HepG2 (cell line): ENCODE data around the gene NSF. TPM values are rescaled to one million over a fixed set of nuclear protein-coding genes. Genes with fewer than 3 reads are reported as not detected.

Experiments
- EHMT2 ChIP-seq: fragments of 200-600 bp; sonication (generic); IDR thresholded peaks from 2 replicates; pipeline ENCODE4 v1.7.0; 2017; ENCODE audit warnings: antibody characterized with exemption, low read depth, low read length, borderline replicate concordance
- FOSL1 ChIP-seq: sonication (generic); formaldehyde crosslinking; IDR thresholded peaks from 2 replicates; pipeline ENCODE4 v1.9.0; 2021; ENCODE audit warnings: missing genetic modification reagents, borderline replicate concordance
- NBN ChIP-seq: fragments of 450-650 bp; conservative IDR thresholded peaks from 2 replicates; pipeline ENCODE4 v1.6.1; 2017
- NFE2L2 ChIP-seq: fragments of 150-350 bp; IDR thresholded peaks from 2 replicates; pipeline ENCODE4 v1.6.1; 2014; ENCODE audit warnings: low read length
- RELA ChIP-seq: sonication (generic); formaldehyde crosslinking; IDR thresholded peaks from 2 replicates; pipeline ENCODE4 v1.4.0; 2020; ENCODE audit warnings: missing genetic modification reagents
- RFXANK ChIP-seq: IDR thresholded peaks from 2 replicates; pipeline ENCODE4 v1.6.1; 2016
- STAG1 ChIP-seq: sonication (generic); formaldehyde crosslinking; IDR thresholded peaks from 2 replicates; pipeline ENCODE4 v1.4.0; 2020; ENCODE audit warnings: missing genetic modification reagents
- ZBTB42 ChIP-seq: sonication (generic); formaldehyde crosslinking; IDR thresholded peaks from 2 replicates; pipeline ENCODE4 v1.5.0; 2020; ENCODE audit warnings: mild to moderate bottlenecking, missing genetic modification reagents
- ZFX ChIP-seq: sonication (generic); formaldehyde crosslinking; IDR thresholded peaks from 2 replicates; pipeline ENCODE4 v1.4.0; 2020; ENCODE audit warnings: mild to moderate bottlenecking, low read depth, missing genetic modification reagents, moderate library complexity
- ZNF543 ChIP-seq: sonication (generic); formaldehyde crosslinking; IDR thresholded peaks from 2 replicates; pipeline ENCODE4 v1.4.0; 2020; ENCODE audit warnings: mild to moderate bottlenecking, missing genetic modification reagents
- ZNF619 ChIP-seq: sonication (generic); formaldehyde crosslinking; IDR thresholded peaks from 2 replicates; pipeline ENCODE4 v1.4.0; 2020; ENCODE audit warnings: mild to moderate bottlenecking, missing genetic modification reagents
- polyA plus RNA-seq, 8 experiments: library from polyadenylated mRNA; depleted of rRNA in 3 of 8; stranded (reverse) in 7 of 8; unstranded in 1 of 8; fragments of >200 nt; fragmentation: Illumina TruSeq in 4 of 8; extraction: Trizol in 4 of 8; gene quantifications; 2 replicates each; pipeline versions ENCODE4 v1.2.1 to v1.2.3, GENCODE V29; 2011 to 2016; ENCODE audit warnings: low read depth in 4 of 8, missing spikeins in 1 of 8, mixed read lengths in 1 of 8; ENCODE audit not compliant: insufficient read depth in 1 of 8
- total RNA-seq, 5 experiments: library from RNA; depleted of rRNA; stranded (reverse); fragments of >200 nt; fragmentation: Illumina TruSeq; extraction: Trizol; gene quantifications; 2 replicates each; pipeline ENCODE4 v1.2.3, GENCODE V29; 2016; ENCODE audit warnings: low read depth in 1 of 5
- TF ChIP-seq, protein P1 (sequence below), 2 experiments: sonication (generic) in 1 of 2; formaldehyde crosslinking in 1 of 2; IDR thresholded peaks; 2 replicates each; pipeline versions ENCODE4 v1.4.0 to v1.6.1; 2016 to 2020; ENCODE audit warnings: borderline replicate concordance in 1 of 2, low read depth in 1 of 2, mild to moderate bottlenecking in 1 of 2, missing genetic modification reagents in 1 of 2
- TF ChIP-seq, protein P2 (sequence below): sonication (generic); formaldehyde crosslinking; IDR thresholded peaks from 2 replicates; pipeline ENCODE4 v1.5.1; 2020; ENCODE audit warnings: mild to moderate bottlenecking, missing genetic modification reagents
- TF ChIP-seq, protein P3 (sequence below): sonication (generic); formaldehyde crosslinking; IDR thresholded peaks from 2 replicates; pipeline ENCODE4 v1.5.1; 2020; ENCODE audit warnings: missing genetic modification reagents, mild to moderate bottlenecking, borderline replicate concordance
- TF ChIP-seq, protein P4 (sequence below): sonication (generic); formaldehyde crosslinking; IDR thresholded peaks from 2 replicates; pipeline ENCODE4 v1.9.0; 2021; ENCODE audit warnings: missing genetic modification reagents, mild to moderate bottlenecking, borderline replicate concordance
- TF ChIP-seq, protein P5 (sequence below): sonication (generic); formaldehyde crosslinking; IDR thresholded peaks from 2 replicates; pipeline ENCODE4 v1.5.0; 2020; ENCODE audit warnings: missing genetic modification reagents, mild to moderate bottlenecking, borderline replicate concordance

Gene NSF
- total and polyA plus RNA-seq, 2 of the 13 experiments (the other 11 are each of a cell fraction or from before 2014, with no cell fraction given) = 21.9 to 37.8 TPM

- TF ChIP-seq, protein P1, sequence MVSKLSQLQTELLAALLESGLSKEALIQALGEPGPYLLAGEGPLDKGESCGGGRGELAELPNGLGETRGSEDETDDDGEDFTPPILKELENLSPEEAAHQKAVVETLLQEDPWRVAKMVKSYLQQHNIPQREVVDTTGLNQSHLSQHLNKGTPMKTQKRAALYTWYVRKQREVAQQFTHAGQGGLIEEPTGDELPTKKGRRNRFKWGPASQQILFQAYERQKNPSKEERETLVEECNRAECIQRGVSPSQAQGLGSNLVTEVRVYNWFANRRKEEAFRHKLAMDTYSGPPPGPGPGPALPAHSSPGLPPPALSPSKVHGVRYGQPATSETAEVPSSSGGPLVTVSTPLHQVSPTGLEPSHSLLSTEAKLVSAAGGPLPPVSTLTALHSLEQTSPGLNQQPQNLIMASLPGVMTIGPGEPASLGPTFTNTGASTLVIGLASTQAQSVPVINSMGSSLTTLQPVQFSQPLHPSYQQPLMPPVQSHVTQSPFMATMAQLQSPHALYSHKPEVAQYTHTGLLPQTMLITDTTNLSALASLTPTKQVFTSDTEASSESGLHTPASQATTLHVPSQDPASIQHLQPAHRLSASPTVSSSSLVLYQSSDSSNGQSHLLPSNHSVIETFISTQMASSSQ (IDR thresholded peaks at IDR 0.05; ENCODE audit: low read depth) = no peak
- TF ChIP-seq, protein P1 (CRISPR knock-in tag; IDR thresholded peaks at IDR 0.05; ENCODE audit: borderline replicate concordance) = no peak
- TF ChIP-seq NFE2L2 = no peak
- TF ChIP-seq, protein P2, sequence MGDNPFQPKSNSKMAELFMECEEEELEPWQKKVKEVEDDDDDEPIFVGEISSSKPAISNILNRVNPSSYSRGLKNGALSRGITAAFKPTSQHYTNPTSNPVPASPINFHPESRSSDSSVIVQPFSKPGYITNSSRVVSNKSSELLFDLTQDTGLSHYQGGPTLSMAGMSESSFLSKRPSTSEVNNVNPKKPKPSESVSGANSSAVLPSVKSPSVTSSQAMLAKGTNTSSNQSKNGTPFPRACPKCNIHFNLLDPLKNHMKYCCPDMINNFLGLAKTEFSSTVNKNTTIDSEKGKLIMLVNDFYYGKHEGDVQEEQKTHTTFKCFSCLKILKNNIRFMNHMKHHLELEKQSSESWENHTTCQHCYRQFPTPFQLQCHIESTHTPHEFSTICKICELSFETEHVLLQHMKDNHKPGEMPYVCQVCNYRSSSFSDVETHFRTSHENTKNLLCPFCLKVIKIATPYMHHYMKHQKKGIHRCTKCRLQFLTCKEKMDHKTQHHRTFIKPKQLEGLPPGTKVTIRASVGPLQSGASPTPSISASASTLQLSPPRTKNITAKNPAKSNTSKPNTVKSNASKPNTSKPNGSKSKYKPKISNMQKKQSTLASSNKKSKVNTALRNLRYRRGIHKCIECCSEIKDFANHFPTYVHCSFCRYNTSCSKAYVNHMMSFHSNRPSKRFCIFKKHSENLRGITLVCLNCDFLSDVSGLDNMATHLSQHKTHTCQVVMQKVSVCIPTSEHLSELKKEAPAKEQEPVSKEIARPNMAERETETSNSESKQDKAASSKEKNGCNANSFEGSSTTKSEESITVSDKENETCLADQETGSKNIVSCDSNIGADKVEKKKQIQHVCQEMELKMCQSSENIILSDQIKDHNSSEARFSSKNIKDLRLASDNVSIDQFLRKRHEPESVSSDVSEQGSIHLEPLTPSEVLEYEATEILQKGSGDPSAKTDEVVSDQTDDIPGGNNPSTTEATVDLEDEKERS = no peak
- TF ChIP-seq, protein P3, sequence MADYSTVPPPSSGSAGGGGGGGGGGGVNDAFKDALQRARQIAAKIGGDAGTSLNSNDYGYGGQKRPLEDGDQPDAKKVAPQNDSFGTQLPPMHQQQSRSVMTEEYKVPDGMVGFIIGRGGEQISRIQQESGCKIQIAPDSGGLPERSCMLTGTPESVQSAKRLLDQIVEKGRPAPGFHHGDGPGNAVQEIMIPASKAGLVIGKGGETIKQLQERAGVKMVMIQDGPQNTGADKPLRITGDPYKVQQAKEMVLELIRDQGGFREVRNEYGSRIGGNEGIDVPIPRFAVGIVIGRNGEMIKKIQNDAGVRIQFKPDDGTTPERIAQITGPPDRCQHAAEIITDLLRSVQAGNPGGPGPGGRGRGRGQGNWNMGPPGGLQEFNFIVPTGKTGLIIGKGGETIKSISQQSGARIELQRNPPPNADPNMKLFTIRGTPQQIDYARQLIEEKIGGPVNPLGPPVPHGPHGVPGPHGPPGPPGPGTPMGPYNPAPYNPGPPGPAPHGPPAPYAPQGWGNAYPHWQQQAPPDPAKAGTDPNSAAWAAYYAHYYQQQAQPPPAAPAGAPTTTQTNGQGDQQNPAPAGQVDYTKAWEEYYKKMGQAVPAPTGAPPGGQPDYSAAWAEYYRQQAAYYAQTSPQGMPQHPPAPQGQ = 0 out of 2 replicates have a peak, but pooled peaks have one; percentile 35
- peak; percentile 45; the same call in 1 of the 2 replicates for TF ChIP-seq RFXANK (CRISPR knock-in tag)
- TF ChIP-seq, protein P4, sequence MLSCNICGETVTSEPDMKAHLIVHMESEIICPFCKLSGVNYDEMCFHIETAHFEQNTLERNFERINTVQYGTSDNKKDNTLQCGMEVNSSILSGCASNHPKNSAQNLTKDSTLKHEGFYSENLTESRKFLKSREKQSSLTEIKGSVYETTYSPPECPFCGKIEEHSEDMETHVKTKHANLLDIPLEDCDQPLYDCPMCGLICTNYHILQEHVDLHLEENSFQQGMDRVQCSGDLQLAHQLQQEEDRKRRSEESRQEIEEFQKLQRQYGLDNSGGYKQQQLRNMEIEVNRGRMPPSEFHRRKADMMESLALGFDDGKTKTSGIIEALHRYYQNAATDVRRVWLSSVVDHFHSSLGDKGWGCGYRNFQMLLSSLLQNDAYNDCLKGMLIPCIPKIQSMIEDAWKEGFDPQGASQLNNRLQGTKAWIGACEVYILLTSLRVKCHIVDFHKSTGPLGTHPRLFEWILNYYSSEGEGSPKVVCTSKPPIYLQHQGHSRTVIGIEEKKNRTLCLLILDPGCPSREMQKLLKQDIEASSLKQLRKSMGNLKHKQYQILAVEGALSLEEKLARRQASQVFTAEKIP (CRISPR knock-in tag) = no peak
- peak; percentile 36; the same call in 1 of the 2 replicates for TF ChIP-seq ZNF543 (CRISPR knock-in tag)
- TF ChIP-seq EHMT2 = no peak
- TF ChIP-seq RELA (CRISPR knock-in tag) = no peak
- TF ChIP-seq NBN = no peak
- TF ChIP-seq ZNF619 (CRISPR knock-in tag) = 0 out of 2 replicates have a peak, but pooled peaks have one; percentile 22
- TF ChIP-seq FOSL1 = no peak
- peak; percentile 89 for TF ChIP-seq STAG1
- TF ChIP-seq, protein P5, sequence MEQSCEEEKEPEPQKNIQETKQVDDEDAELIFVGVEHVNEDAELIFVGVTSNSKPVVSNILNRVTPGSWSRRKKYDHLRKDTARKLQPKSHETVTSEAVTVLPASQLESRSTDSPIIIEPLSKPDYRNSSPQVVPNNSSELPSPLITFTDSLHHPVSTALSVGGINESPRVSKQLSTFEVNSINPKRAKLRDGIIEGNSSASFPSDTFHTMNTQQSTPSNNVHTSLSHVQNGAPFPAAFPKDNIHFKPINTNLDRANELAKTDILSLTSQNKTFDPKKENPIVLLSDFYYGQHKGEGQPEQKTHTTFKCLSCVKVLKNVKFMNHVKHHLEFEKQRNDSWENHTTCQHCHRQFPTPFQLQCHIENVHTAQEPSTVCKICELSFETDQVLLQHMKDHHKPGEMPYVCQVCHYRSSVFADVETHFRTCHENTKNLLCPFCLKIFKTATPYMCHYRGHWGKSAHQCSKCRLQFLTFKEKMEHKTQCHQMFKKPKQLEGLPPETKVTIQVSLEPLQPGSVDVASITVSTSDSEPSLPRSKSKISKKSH (CRISPR knock-in tag) = no peak
- peak; percentile 89 for TF ChIP-seq ZFX (CRISPR knock-in tag)
- TF ChIP-seq ZBTB42 = no peak
Measured at GRCh38 chr17:46782250-46782953, 191.9 kb downstream of the NSF start (continued).
